IPS-18a (cell line): Measurements from ENCODE around the gene HS6ST3.

ENCODE experiments used
- H3K27ac ChIP-seq: one replicate; pipeline ENCODE4 v1.5.1; 2013; ENCODE audit warnings: low read length
- H3K27me3 ChIP-seq: one replicate; pipeline ENCODE4 v1.6.1; 2013; ENCODE audit warnings: mild to moderate bottlenecking, low read length; ENCODE audit not compliant: control insufficient read depth, insufficient read depth
- H3K36me3 ChIP-seq: one replicate; pipeline ENCODE4 v1.6.1; 2013; ENCODE audit warnings: low read depth, low read length; ENCODE audit not compliant: control insufficient read depth
- H3K4me1 ChIP-seq: one replicate; pipeline ENCODE4 v1.6.1; 2013; ENCODE audit warnings: low read depth, low read length; ENCODE audit not compliant: control insufficient read depth
- H3K4me3 ChIP-seq: one replicate; pipeline ENCODE4 v1.5.1; 2013; ENCODE audit warnings: low read length
- H3K9ac ChIP-seq: one replicate; pipeline ENCODE4 v1.6.1; 2013; ENCODE audit warnings: mild to moderate bottlenecking, low read length, moderate library complexity
- H3K9me3 ChIP-seq: one replicate; pipeline ENCODE4 v1.6.1; 2013; ENCODE audit warnings: low read depth, low read length; ENCODE audit not compliant: control insufficient read depth

The HS6ST3 gene

GRCh38 chr13:96342852-96343465 is 253.1 kb downstream of the HS6ST3 start:
- Histone ChIP-seq H3K4me3 (no peak overlapping the region), H3K27ac (no peak overlapping the region), H3K27me3 (no peaks in the 10 kb centered on the region), H3K9ac (no peak overlapping the region), H3K4me1 (no peaks in the 10 kb centered on the region), H3K36me3 (no peaks in the 10 kb centered on the region), H3K9me3 (no peaks in the 10 kb centered on the region)

- H3K4me1 ChIP-seq, result no peaks in the 10 kb centered on the region
- H3K9ac ChIP-seq, result no peak overlapping the region
- H3K27ac ChIP-seq, result no peak overlapping the region
- H3K36me3 ChIP-seq, result no peaks in the 10 kb centered on the region
- H3K9me3 ChIP-seq, result no peaks in the 10 kb centered on the region
- H3K4me3 ChIP-seq, result no peak overlapping the region
- no peaks in the 10 kb centered on the region for H3K27me3 ChIP-seq
Measured at GRCh38 chr13:96346921-96347320, 257.0 kb downstream of the HS6ST3 start.

GRCh38 chr13:96373597-96373996 is 283.7 kb downstream of the HS6ST3 start:
- H3K27me3 ChIP-seq, result no peaks in the 10 kb centered on the region
- no peaks in the 10 kb centered on the region for H3K36me3 ChIP-seq
- H3K27ac ChIP-seq, result no peak overlapping the region
- no peak overlapping the region for H3K9ac ChIP-seq
- no peaks in the 10 kb centered on the region for H3K4me1 ChIP-seq
- H3K9me3 ChIP-seq, result no peaks in the 10 kb centered on the region
- no peak overlapping the region for H3K4me3 ChIP-seq

- no peak overlapping the region for H3K9ac ChIP-seq
- H3K36me3 ChIP-seq, result no peaks in the 10 kb centered on the region
- H3K4me3 ChIP-seq, result no peak overlapping the region
- H3K9me3 ChIP-seq, result no peaks in the 10 kb centered on the region
- H3K27me3 ChIP-seq, result no peaks in the 10 kb centered on the region
- no peak overlapping the region for H3K27ac ChIP-seq
- no peaks in the 10 kb centered on the region for H3K4me1 ChIP-seq
Measured at GRCh38 chr13:96377835-96378234, 287.9 kb downstream of the HS6ST3 start.

GRCh38 chr13:96379967-96380366 is 290.1 kb downstream of the HS6ST3 start:
- H3K4me3 ChIP-seq, result no peak overlapping the region
- no peaks in the 10 kb centered on the region for H3K27me3 ChIP-seq
- no peak overlapping the region for H3K9ac ChIP-seq
- H3K4me1 ChIP-seq, result no peaks in the 10 kb centered on the region
- H3K27ac ChIP-seq, result no peak overlapping the region
- H3K9me3 ChIP-seq, result no peaks in the 10 kb centered on the region
- no peaks in the 10 kb centered on the region for H3K36me3 ChIP-seq

- Histone ChIP-seq H3K36me3 (no peaks in the 10 kb centered on the region), H3K9me3 (no peaks in the 10 kb centered on the region), H3K27me3 (no peaks in the 10 kb centered on the region), H3K4me1 (no peaks in the 10 kb centered on the region), H3K27ac (no peak overlapping the region), H3K9ac (no peak overlapping the region), H3K4me3 (no peak overlapping the region)
Measured at GRCh38 chr13:96381681-96382080, 291.8 kb downstream of the HS6ST3 start.

GRCh38 chr13:96388598-96388997 is 298.7 kb downstream of the HS6ST3 start:
- no peak overlapping the region for H3K4me3 ChIP-seq
- H3K27ac ChIP-seq, result no peak overlapping the region
- peaks cover 4% of the 10 kb centered on the region for H3K4me1 ChIP-seq
- H3K36me3 ChIP-seq, result no peaks in the 10 kb centered on the region
- no peaks in the 10 kb centered on the region for H3K9me3 ChIP-seq
- H3K9ac ChIP-seq, result no peak overlapping the region
- H3K27me3 ChIP-seq, result no peaks in the 10 kb centered on the region

- no peaks in the 10 kb centered on the region for H3K9me3 ChIP-seq
- H3K36me3 ChIP-seq, result no peaks in the 10 kb centered on the region
- no peak overlapping the region for H3K4me3 ChIP-seq
- H3K4me1 ChIP-seq, result peaks cover 7% of the 10 kb centered on the region
- H3K27me3 ChIP-seq, result no peaks in the 10 kb centered on the region
- H3K27ac ChIP-seq, result no peak overlapping the region
- H3K9ac ChIP-seq, result no peak overlapping the region
Measured at GRCh38 chr13:96391606-96392005, 301.7 kb downstream of the HS6ST3 start.

- Histone ChIP-seq H3K27me3 (no peaks in the 10 kb centered on the region), H3K27ac (no peak overlapping the region)
Measured at GRCh38 chr13:96397807-96398206, 307.9 kb downstream of the HS6ST3 start.

GRCh38 chr13:96398486-96398885 is 308.6 kb downstream of the HS6ST3 start:
- no peak overlapping the region for H3K9ac ChIP-seq
- H3K4me3 ChIP-seq, result no peak overlapping the region
- H3K4me1 ChIP-seq, result peaks cover 2% of the 10 kb centered on the region
- H3K27ac ChIP-seq, result no peak overlapping the region
- no peaks in the 10 kb centered on the region for H3K27me3 ChIP-seq
- no peaks in the 10 kb centered on the region for H3K9me3 ChIP-seq
- H3K36me3 ChIP-seq, result no peaks in the 10 kb centered on the region

More at GRCh38 chr13:96397807-96398206, 307.9 kb downstream of the HS6ST3 start:
- Histone ChIP-seq H3K4me3 (no peak overlapping the region), H3K4me1 (peaks cover 2% of the 10 kb centered on the region), H3K9ac (no peak overlapping the region), H3K9me3 (no peaks in the 10 kb centered on the region), H3K36me3 (no peaks in the 10 kb centered on the region)

GRCh38 chr13:96403241-96403640 is 313.3 kb downstream of the HS6ST3 start:
- no peaks in the 10 kb centered on the region for H3K36me3 ChIP-seq
- no peak overlapping the region for H3K27ac ChIP-seq
- no peaks in the 10 kb centered on the region for H3K27me3 ChIP-seq
- no peaks in the 10 kb centered on the region for H3K9me3 ChIP-seq
- peaks cover 12% of the 10 kb centered on the region for H3K4me1 ChIP-seq
- no peak overlapping the region for H3K9ac ChIP-seq
- H3K4me3 ChIP-seq, result no peak overlapping the region

GRCh38 chr13:96403651-96404050 is 313.7 kb downstream of the HS6ST3 start:
- Histone ChIP-seq H3K27ac (no peak overlapping the region), H3K27me3 (no peaks in the 10 kb centered on the region), H3K4me3 (no peak overlapping the region), H3K9ac (no peak overlapping the region), H3K9me3 (no peaks in the 10 kb centered on the region), H3K36me3 (no peaks in the 10 kb centered on the region), H3K4me1 (peaks cover 12% of the 10 kb centered on the region)
